Measurements from ENCODE around the gene CTXN1.
"Not testable (repeated sequence)": the region's sequence is repeated elsewhere in the genome, so short reads cannot be mapped to it uniquely, and the experiment has no call there.

Gene CTXN1
- total RNA-seq, result 0 to 0.14 (median 0) reads per million in 3 experiments

GRCh38 chr19:7926021-7926726 is at the start of gene CTXN1:
TSS of gene CTXN1 (minus strand) at chr19:7926135. CDS start at chr19:7925538, 597 bp downstream.
- peak; percentile 68 for DNase-seq

DNA sequence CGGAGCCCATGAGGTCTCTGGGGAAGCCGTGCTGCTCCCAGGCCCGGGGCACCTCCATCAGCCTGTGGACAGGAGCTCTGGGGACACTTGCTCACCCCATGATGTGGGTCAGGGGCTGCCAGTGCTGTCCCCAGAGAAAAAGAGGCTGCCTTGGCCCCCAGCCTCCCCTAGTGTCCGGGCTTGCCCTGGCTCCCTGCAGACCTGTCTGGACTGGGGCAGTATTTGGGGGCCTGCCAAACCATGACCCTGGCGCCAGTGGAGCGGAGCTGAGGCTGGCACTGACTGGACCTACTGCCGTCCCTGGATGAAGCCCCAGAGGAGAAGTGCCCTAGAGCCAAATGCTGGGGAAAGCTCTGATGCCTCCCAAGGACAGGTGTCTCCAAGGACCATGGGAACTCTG is 49.1 kb upstream of the CTXN1 start:
- DNase-seq, result no peak

DNA sequence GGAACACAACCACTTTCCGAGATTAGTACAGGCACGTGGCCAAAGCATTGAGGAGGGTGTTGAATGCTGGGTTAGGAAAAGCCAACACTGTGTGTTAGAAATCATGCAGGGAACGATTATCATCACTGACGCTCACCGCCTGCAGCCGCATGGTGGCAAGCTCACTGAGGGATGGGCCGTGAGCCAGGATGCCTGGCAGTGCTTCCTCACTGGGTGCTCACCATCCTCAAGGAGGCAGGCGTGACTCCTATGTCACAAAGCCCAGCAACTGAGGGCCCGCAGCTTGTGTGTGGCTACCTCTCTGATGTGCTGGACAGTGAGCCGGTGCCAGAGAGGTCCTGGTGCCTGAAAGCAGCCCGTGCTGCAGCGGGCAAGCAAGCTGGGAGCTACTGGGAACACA is 47.9 kb upstream of the CTXN1 start:
- no peak for DNase-seq

- no peak for DNase-seq
Observed at GRCh38 chr19:7971553-7972520, 45.9 kb upstream of the CTXN1 start.

GRCh38 chr19:7970716-7971448 is 44.9 kb upstream of the CTXN1 start:
- DNase-seq, result peak; percentile 11

DNA sequence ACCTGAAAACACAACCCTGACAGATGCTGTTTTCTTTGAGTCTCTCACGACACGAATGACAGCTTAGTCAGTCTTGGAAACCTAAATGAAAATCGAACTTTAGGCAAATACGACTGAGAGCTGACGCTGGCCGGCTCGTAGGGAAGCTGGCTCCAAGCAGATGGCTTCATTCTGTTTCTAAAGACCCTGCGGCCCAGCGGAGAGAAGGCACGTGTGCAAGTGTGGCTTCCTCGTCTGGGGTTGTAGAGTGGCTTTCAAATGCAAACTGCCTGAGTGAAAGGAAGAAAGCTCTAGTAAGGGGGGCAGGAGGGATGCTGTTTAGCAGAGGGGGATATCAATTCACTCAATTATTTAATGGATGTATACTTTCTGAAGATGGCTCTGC is 43.6 kb upstream of the CTXN1 start:
- DNase-seq, result no peak

- DNase-seq, result no peak
Observed at GRCh38 chr19:7968796-7969554, 43.0 kb upstream of the CTXN1 start.

GRCh38 chr19:7968008-7968795 is 42.3 kb upstream of the CTXN1 start:
- DNase-seq, result no peak

DNA sequence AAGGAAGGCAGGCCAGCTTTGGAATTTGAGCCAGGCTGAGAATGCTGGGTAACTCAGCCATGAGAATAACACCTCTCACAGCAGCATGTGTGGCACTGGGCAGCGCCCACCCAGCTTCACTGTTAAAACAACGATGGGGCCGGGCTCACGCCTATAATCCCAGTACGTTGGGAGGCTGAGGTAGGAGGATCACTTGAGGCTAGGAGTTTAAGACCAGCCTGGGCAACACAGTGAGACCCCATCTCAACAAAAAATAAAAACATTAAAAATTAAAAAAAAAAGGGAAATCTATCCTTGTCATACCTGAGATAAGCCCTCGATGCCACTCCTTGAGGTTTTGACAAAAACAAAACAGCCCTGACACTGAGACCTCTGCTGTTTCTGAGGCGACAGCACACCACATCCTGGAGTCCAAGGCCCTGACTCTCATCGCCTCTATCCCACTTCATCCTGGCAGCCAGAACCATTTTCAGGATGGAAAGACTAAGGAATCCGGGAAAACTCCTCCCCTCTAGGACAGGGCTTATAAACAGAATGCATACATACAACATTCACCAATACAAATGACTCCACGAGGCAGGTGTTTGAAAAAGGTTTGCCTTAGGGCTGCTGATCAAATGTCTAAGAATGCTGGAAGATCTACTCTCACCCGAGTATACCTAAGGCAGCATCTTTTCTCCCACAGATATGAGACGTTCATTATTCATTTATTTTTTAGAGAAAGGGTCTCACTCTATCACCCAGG is 40.2 kb upstream of the CTXN1 start:
- DNase-seq, result no peak

GRCh38 chr19:7965259-7965841 is 39.4 kb upstream of the CTXN1 start:
- no peak for DNase-seq

DNA sequence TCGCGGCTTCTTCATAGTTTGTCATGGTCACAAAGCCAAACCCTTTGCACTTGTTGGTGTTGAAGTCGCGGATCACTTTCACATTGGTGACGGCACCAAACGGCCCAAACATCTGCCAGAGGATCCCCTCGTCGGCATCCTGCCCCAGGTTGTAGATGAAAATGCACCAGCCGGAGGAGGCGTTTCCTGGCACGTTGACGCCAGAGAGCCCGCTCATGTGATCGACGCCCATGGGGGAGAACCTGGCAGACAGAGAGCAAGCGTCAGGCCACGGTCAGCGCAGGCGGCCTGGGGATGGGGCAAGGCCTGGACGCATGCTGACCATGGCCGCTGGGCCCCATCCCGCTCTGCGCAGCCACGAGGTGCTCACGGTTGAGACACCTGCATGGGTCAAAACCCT is 37.6 kb upstream of the CTXN1 start:
- no peak for DNase-seq

GRCh38 chr19:7962644-7963268 is 36.8 kb upstream of the CTXN1 start:
- no peak for DNase-seq

GRCh38 chr19:7961920-7962626 is 36.1 kb upstream of the CTXN1 start:
- no peak for DNase-seq

DNA sequence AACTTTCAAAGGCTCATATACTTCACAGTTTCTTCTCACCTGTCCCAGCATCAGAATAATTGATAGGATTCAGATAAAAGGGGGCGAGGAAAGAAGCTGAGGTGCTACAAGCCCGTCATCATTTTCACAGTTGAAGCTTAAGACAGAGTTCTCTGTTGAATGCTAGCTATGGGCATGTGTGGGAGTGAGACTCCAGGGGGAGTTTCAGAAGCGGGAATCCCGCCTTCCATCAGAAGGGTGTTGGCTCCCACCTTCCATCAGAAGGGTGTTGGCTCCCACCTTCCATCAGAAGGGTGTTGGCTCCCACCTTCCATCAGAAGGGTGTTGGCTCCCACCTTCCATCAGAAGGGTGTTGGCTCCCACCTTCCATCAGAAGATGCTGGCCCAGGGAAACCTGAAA is 35.1 kb upstream of the CTXN1 start:
- DNase-seq, result not testable (repeated sequence)

GRCh38 chr19:7959211-7959610 is 33.3 kb upstream of the CTXN1 start:
- no peak for DNase-seq

GRCh38 chr19:7955696-7956095 is 29.8 kb upstream of the CTXN1 start:
- no peak for DNase-seq

GRCh38 chr19:7953576-7953975 is 27.6 kb upstream of the CTXN1 start:
- no peak for DNase-seq

- no peak for DNase-seq
Observed at GRCh38 chr19:7953060-7953459, 27.1 kb upstream of the CTXN1 start.

DNA sequence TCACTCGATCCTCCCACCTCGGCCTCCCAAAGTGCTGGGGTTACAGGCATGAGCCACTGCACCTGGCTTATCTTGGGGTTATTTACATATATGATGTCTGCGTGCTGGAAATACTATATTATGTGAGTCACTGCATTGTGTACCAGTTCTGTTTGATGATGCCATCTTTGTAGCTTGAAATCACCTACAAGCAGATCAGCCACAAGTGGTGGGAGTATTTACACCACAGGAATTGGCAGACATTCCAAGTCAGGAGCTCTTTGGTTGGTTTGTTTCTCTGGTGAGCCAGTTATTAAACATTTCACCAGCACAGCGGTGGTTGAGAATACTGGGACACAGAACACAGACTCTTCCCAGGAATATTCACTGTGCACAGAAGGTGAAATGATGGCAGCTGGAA is 22.0 kb upstream of the CTXN1 start:
- no peak for DNase-seq
